SH-SY5Y (cell line): Measurements from ENCODE around the gene CTIF.

Experiments
- GATA2 ChIP-seq: IDR thresholded peaks from 2 replicates; pipeline ENCODE4 v1.6.1; 2011; ENCODE audit warnings: mild to moderate bottlenecking, low read depth, low read length
- GATA3 ChIP-seq: IDR thresholded peaks from 2 replicates; pipeline ENCODE4 v1.6.1; 2011; ENCODE audit warnings: low read depth, mild to moderate bottlenecking, low read length, moderate library complexity

DNA sequence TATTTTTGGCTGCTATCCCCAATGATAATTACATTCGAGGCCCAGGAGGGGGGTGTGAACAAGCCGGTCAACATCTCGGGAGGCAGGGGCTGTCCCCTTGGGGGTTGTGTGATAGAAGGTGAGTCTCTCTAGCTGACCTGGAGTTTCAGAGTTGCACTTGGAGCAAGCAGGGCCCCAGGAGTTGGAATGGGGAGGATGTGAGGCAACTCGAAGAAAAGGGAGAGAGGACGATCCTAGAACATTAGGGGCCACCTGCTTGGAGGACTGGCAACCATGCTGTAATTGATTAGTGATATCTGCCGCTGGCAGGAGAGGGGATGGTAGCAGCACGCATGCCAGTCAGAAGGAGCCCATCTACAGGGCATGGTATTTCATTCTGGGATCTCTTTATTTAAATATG, 122.6 kb downstream of the CTIF start:
- TF ChIP-seq GATA2 = no peak
- TF ChIP-seq GATA3 = no peak
